ENCODE measurements around the gene GLP2R. TPM values are rescaled to one million over a fixed set of nuclear protein-coding genes. Genes with fewer than 3 reads are reported as not detected.

Gene GLP2R
- total RNA-seq, 4 donors from 2014 or later, result 1.1 TPM; not detected in 3

GRCh38 chr17:9937241-9937761 is 111.6 kb downstream of the GLP2R start:
- in situ Hi-C loops (cut with MboI; ENCODE audit: low sequenced_read_pairs in 4 of 4), result no loop called here

GRCh38 chr17:9937901-9938300 is 112.2 kb downstream of the GLP2R start:
- no peaks in the 10 kb centered on the region for H3K36me3 ChIP-seq
- in situ Hi-C loops (cut with MboI; ENCODE audit: low sequenced_read_pairs in 4 of 4), result no loop called here

More at GRCh38 chr17:9937241-9937761, 111.6 kb downstream of the GLP2R start:
- peak; percentile 74 to 78 for ATAC-seq
- peak; percentile 17 to 59 for DNase-seq
- Histone ChIP-seq H3K4me1 (peaks cover 6 to 7% of the 10 kb centered on the region in 2 donors), H3K36me3 (no peaks in the 10 kb centered on the region), H3K27ac (peak overlapping the region in 2 of 4 donors; percentile 7 to 30), H3K27me3 (peaks cover 0 to 5% (median 0%) of the 10 kb centered on the region in 3 donors), H3K4me3 (no peak overlapping the region), H3K9me3 (no peaks in the 10 kb centered on the region)
- intact Hi-C loops (cut with DNase I; ENCODE audit: low total_unique reads), result no loop called here
- TF ChIP-seq POLR2A (IDR thresholded peaks at IDR 0.05) (no peak), CTCF (IDR thresholded peaks at IDR 0.05 in 4 of 5, conservative IDR thresholded peaks at IDR 0.05 in 1 of 5) (no peak)

GRCh38 chr17:9938764-9939163 is 113.0 kb downstream of the GLP2R start:
- peaks cover 6 to 7% of the 10 kb centered on the region in 2 donors for H3K4me1 ChIP-seq
- in situ Hi-C loops (cut with MboI; ENCODE audit: low sequenced_read_pairs in 4 of 4) (no loop called here), intact Hi-C loops (cut with DNase I; ENCODE audit: low total_unique reads) (no loop called here)
- TF ChIP-seq POLR2A (IDR thresholded peaks at IDR 0.05) (no peak), CTCF (IDR thresholded peaks at IDR 0.05 in 4 of 5, conservative IDR thresholded peaks at IDR 0.05 in 1 of 5) (no peak)
- no peak overlapping the region for H3K27ac ChIP-seq
- no peak overlapping the region for H3K4me3 ChIP-seq
- no peak for ATAC-seq
- no peaks in the 10 kb centered on the region for H3K9me3 ChIP-seq
- no peak for DNase-seq
- no peaks in the 10 kb centered on the region for H3K27me3 ChIP-seq
- no peaks in the 10 kb centered on the region for H3K36me3 ChIP-seq

More at GRCh38 chr17:9937901-9938300, 112.2 kb downstream of the GLP2R start:
- ATAC-seq (no peak), DNase-seq (no peak)
- no peaks in the 10 kb centered on the region for H3K27me3 ChIP-seq
- H3K27ac ChIP-seq, result peak overlapping the region in 2 of 4 donors; percentile 7 to 30
- H3K4me1 ChIP-seq, result peaks cover 6 to 7% of the 10 kb centered on the region in 2 donors
- H3K4me3 ChIP-seq, result no peak overlapping the region
- intact Hi-C loops (cut with DNase I; ENCODE audit: low total_unique reads), result no loop called here
- TF ChIP-seq CTCF (IDR thresholded peaks at IDR 0.05 in 4 of 5, conservative IDR thresholded peaks at IDR 0.05 in 1 of 5), result no peak
- no peak for TF ChIP-seq POLR2A (IDR thresholded peaks at IDR 0.05)
- no peaks in the 10 kb centered on the region for H3K9me3 ChIP-seq

- ATAC-seq (no peak), DNase-seq (no peak)
- Histone ChIP-seq H3K9me3 (no peaks in the 10 kb centered on the region), H3K36me3 (no peaks in the 10 kb centered on the region), H3K27ac (no peak overlapping the region), H3K4me1 (peaks cover 6 to 7% of the 10 kb centered on the region in 2 donors), H3K4me3 (no peak overlapping the region), H3K27me3 (no peaks in the 10 kb centered on the region)
- in situ Hi-C loops (cut with MboI; ENCODE audit: low sequenced_read_pairs in 4 of 4) (no loop called here), intact Hi-C loops (cut with DNase I; ENCODE audit: low total_unique reads) (no loop called here)
- TF ChIP-seq CTCF (IDR thresholded peaks at IDR 0.05 in 4 of 5, conservative IDR thresholded peaks at IDR 0.05 in 1 of 5) (no peak), POLR2A (IDR thresholded peaks at IDR 0.05) (no peak)
Observed at GRCh38 chr17:9940841-9941240, 115.1 kb downstream of the GLP2R start.

- no peaks in the 10 kb centered on the region for H3K9me3 ChIP-seq
- H3K4me1 ChIP-seq, result peaks cover 6 to 7% of the 10 kb centered on the region in 2 donors
- H3K27ac ChIP-seq, result no peak overlapping the region
- in situ Hi-C loops (cut with MboI; ENCODE audit: low sequenced_read_pairs in 4 of 4), result no loop called here
- no peak for ATAC-seq
- intact Hi-C loops (cut with DNase I; ENCODE audit: low total_unique reads), result no loop called here
- TF ChIP-seq POLR2A (IDR thresholded peaks at IDR 0.05), result no peak
- TF ChIP-seq CTCF (IDR thresholded peaks at IDR 0.05 in 4 of 5, conservative IDR thresholded peaks at IDR 0.05 in 1 of 5), result no peak
- no peaks in the 10 kb centered on the region for H3K27me3 ChIP-seq
- no peaks in the 10 kb centered on the region for H3K36me3 ChIP-seq
- no peak overlapping the region for H3K4me3 ChIP-seq
- DNase-seq, result no peak
Observed at GRCh38 chr17:9941305-9941704, 115.6 kb downstream of the GLP2R start.

Measured in gastrocnemius medialis (tissue), 4 donors.